Gastroesophageal sphincter (tissue), 3 donors: ENCODE data around the gene LTF.

Experiments
- EP300 ChIP-seq: sonication (generic); formaldehyde crosslinking; IDR thresholded peaks from one replicate; pipeline ENCODE4 v1.6.1; 2017; ENCODE audit warnings: antibody characterized with exemption, mild to moderate bottlenecking
- POLR2A ChIP-seq, 2 donors: fragments of 450-650 bp; IDR thresholded peaks; one replicate each; pipeline ENCODE4 v1.6.1; 2017; ENCODE audit warnings: antibody characterized with exemption in 2 of 2, mild to moderate bottlenecking in 2 of 2, moderate library complexity in 1 of 2
- TF ChIP-seq, protein P1 (sequence below), 4 experiments: fragments of 200-600 bp in 2 of 4; fragments of 450-650 bp in 2 of 4; sonication (generic) in 1 of 4; IDR thresholded peaks; one replicate each; pipeline ENCODE4 v1.5.1; 2017 to 2019; ENCODE audit warnings: antibody characterized with exemption in 4 of 4, mild to moderate bottlenecking in 2 of 4, moderate library complexity in 2 of 4

DNA sequence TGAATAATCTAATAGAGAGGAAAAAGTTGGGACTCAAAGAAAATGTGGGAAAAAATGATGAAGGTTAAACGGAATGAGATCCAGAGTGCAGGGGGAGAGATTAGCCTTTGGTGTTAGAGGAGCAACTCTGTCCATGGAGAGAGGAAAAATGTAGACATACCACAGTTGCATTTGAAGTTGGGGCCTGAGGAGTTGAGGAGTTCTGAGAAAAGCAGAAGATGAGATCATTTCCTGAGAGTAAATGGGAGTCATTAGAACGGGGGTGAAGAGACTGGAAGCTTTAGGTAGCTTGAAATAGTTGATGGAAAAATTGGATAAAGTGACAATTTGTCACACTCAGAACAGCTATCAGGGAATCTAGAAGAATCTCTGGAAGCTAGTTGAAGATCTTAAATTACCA, 65.1 kb downstream of the LTF start:
- TF ChIP-seq, protein P1, sequence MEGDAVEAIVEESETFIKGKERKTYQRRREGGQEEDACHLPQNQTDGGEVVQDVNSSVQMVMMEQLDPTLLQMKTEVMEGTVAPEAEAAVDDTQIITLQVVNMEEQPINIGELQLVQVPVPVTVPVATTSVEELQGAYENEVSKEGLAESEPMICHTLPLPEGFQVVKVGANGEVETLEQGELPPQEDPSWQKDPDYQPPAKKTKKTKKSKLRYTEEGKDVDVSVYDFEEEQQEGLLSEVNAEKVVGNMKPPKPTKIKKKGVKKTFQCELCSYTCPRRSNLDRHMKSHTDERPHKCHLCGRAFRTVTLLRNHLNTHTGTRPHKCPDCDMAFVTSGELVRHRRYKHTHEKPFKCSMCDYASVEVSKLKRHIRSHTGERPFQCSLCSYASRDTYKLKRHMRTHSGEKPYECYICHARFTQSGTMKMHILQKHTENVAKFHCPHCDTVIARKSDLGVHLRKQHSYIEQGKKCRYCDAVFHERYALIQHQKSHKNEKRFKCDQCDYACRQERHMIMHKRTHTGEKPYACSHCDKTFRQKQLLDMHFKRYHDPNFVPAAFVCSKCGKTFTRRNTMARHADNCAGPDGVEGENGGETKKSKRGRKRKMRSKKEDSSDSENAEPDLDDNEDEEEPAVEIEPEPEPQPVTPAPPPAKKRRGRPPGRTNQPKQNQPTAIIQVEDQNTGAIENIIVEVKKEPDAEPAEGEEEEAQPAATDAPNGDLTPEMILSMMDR (IDR thresholded peaks at IDR 0.05) = no peak
- TF ChIP-seq EP300 (no peak), POLR2A (IDR thresholded peaks at IDR 0.05) (no peak)
